Mucosa of rectum (tissue), 2 donors: Measurements from ENCODE around the gene NT5C3A.
A peak's percentile ranks its signal among the peaks of the same experiment; 100 is the strongest.
"Not testable (repeated sequence)": the region's sequence is repeated elsewhere in the genome, so short reads cannot be mapped to it uniquely, and the experiment has no call there.

Source experiments
- H3K27ac ChIP-seq, 2 donors: one replicate each; pipeline ENCODE4 v1.7.0; 2013; ENCODE audit warnings: inconsistent platforms in 2 of 2, low read depth in 2 of 2, low read length in 2 of 2
- H3K27me3 ChIP-seq, 2 donors: one replicate each; pipeline ENCODE4 v1.7.0; 2013; ENCODE audit warnings: low read length in 2 of 2; ENCODE audit not compliant: control insufficient read depth in 2 of 2, insufficient read depth in 2 of 2
- H3K36me3 ChIP-seq, 2 donors: one replicate each; pipeline ENCODE4 v1.7.0; 2013; ENCODE audit warnings: low read length in 2 of 2; ENCODE audit not compliant: control insufficient read depth in 2 of 2, insufficient read depth in 2 of 2
- H3K4me1 ChIP-seq, 2 donors: one replicate each; pipeline ENCODE4 v1.7.0; 2013; ENCODE audit warnings: low read length in 2 of 2, mild to moderate bottlenecking in 1 of 2; ENCODE audit not compliant: control insufficient read depth in 2 of 2, insufficient read depth in 2 of 2
- H3K4me3 ChIP-seq, 2 donors: one replicate each; pipeline ENCODE4 v1.7.0; 2013; ENCODE audit warnings: low read length in 2 of 2
- H3K9ac ChIP-seq, 2 donors: one replicate each; pipeline ENCODE4 v1.7.0; 2013; ENCODE audit warnings: low read length in 2 of 2, low read depth in 1 of 2, mild to moderate bottlenecking in 1 of 2
- H3K9me3 ChIP-seq, 2 donors: one replicate each; pipeline ENCODE4 v1.7.0; 2013; ENCODE audit warnings: low read length in 2 of 2; ENCODE audit not compliant: control insufficient read depth in 2 of 2
- donor health status: healthy.
- donor health status: Normal muscosa, but diverticular disease.

Gene NT5C3A

GRCh38 chr7:32991068-32991585 is 71.4 kb downstream of the NT5C3A start:
- not testable (repeated sequence) for H3K4me1 ChIP-seq, H3K4me3 ChIP-seq, H3K36me3 ChIP-seq, H3K27me3 ChIP-seq, H3K27ac ChIP-seq, H3K9ac ChIP-seq, H3K9me3 ChIP-seq

GRCh38 chr7:32988148-32988547 is 74.4 kb downstream of the NT5C3A start:
- not testable (repeated sequence) for H3K27me3 ChIP-seq, H3K36me3 ChIP-seq, H3K27ac ChIP-seq, H3K9me3 ChIP-seq, H3K4me3 ChIP-seq, H3K4me1 ChIP-seq, H3K9ac ChIP-seq

GRCh38 chr7:32979902-32980301 is 82.7 kb downstream of the NT5C3A start:
- H3K27me3 ChIP-seq, H3K4me3 ChIP-seq, H3K9ac ChIP-seq, H3K27ac ChIP-seq, H3K9me3 ChIP-seq, H3K4me1 ChIP-seq, H3K36me3 ChIP-seq: not testable (repeated sequence)

GRCh38 chr7:32979246-32979645 is 83.3 kb downstream of the NT5C3A start:
- H3K4me3 ChIP-seq, H3K4me1 ChIP-seq, H3K9ac ChIP-seq, H3K9me3 ChIP-seq, H3K36me3 ChIP-seq, H3K27ac ChIP-seq, H3K27me3 ChIP-seq: not testable (repeated sequence)

- not testable (repeated sequence) for H3K27me3 ChIP-seq, H3K9ac ChIP-seq, H3K9me3 ChIP-seq, H3K4me1 ChIP-seq, H3K4me3 ChIP-seq, H3K36me3 ChIP-seq, H3K27ac ChIP-seq
Measured at GRCh38 chr7:32977159-32977558, 85.4 kb downstream of the NT5C3A start.

- H3K4me1 ChIP-seq, H3K9me3 ChIP-seq, H3K9ac ChIP-seq, H3K4me3 ChIP-seq, H3K27ac ChIP-seq, H3K27me3 ChIP-seq, H3K36me3 ChIP-seq: not testable (repeated sequence)
Measured at GRCh38 chr7:32971967-32972366, 90.6 kb downstream of the NT5C3A start.

- not testable (repeated sequence) for H3K27me3 ChIP-seq, H3K36me3 ChIP-seq, H3K9ac ChIP-seq, H3K4me1 ChIP-seq, H3K4me3 ChIP-seq, H3K9me3 ChIP-seq
- H3K27ac ChIP-seq, result peak overlapping the region in 1 of 2 donors; percentile 47
Measured at GRCh38 chr7:32967268-32967582, 95.4 kb downstream of the NT5C3A start.

GRCh38 chr7:32966489-32967267 is 95.9 kb downstream of the NT5C3A start:
- H3K9ac ChIP-seq, H3K4me3 ChIP-seq, H3K27me3 ChIP-seq, H3K4me1 ChIP-seq, H3K9me3 ChIP-seq, H3K36me3 ChIP-seq: not testable (repeated sequence)
- H3K27ac ChIP-seq, result peak overlapping the region in 1 of 2 donors; percentile 47

- H3K4me1 ChIP-seq, H3K27ac ChIP-seq, H3K27me3 ChIP-seq, H3K9me3 ChIP-seq, H3K4me3 ChIP-seq, H3K9ac ChIP-seq, H3K36me3 ChIP-seq: not testable (repeated sequence)
Measured at GRCh38 chr7:32964461-32965159, 98.0 kb downstream of the NT5C3A start.
